ENCODE measurements around the gene ARHGEF28. TPM values are rescaled to one million over a fixed set of nuclear protein-coding genes. Genes with fewer than 3 reads are reported as not detected.

The ARHGEF28 gene
- total and polyA plus RNA-seq, 9 of the 15 experiments (the other 6 are each of a cell fraction or from before 2014, with no cell fraction given), result 0.27 TPM; not detected in 8

DNA sequence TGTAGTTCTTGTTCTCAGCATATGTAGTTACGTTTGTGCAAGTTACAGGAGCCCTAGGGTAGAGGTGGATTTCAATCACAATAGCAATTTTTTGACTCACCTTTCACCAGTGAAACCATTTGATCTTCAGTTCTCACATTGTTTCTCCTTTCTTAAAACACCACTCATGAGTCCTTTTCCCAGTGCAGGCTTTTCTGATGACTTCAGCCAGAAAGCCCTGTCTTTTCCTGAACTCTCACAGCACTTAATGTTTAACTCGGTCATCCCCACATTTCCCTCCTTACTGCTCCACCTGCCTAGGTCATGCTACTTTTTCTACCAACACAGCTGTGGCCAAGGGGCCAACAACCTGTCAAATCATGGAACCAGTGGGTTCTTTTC, 37.9 kb downstream of the ARHGEF28 start:
- WGBS (ENCODE audit: insufficient coverage, low coverage, missing lambda C conversion rate), result 0% methylated on average over 2 of the region's 2 CpGs
- CTCF ChIA-PET (ENCODE audit: low intra/inter-chr PET ratio), result no interaction called here
- POLR2A ChIA-PET, result no interaction called here
- Histone ChIP-seq H4K20me1 (replicated peaks; ENCODE audit: control insufficient read depth, insufficient read depth, low read length) (no peaks in the 10 kb centered on the region), H3K27ac (ENCODE audit: extremely low read depth, low read depth, low read length) (no peak overlapping the region), H3K79me2 (ENCODE audit: control insufficient read depth, insufficient read depth, low read length) (no peaks in the 10 kb centered on the region), H3K4me3 (no peak overlapping the region), H2AFZ (ENCODE audit: low read depth, low read length) (no peak overlapping the region), H3K36me3 (ENCODE audit: control insufficient read depth, insufficient read depth, low read length) (no peaks in the 10 kb centered on the region), H3K9me3 (replicated peaks; ENCODE audit: control insufficient read depth, insufficient read depth, low read depth, low read length) (no peaks in the 10 kb centered on the region), H3K9me1 (ENCODE audit: control insufficient read depth, insufficient read depth, low read length) (no peaks in the 10 kb centered on the region), H3K4me1 (replicated peaks in 1 of 2; ENCODE audit: control insufficient read depth in 2 of 2, insufficient read depth in 2 of 2, low read length in 2 of 2) (no peaks in the 10 kb centered on the region), H3K9ac (ENCODE audit: insufficient read depth in 1 of 2, low read depth in 2 of 2, low read length in 2 of 2) (no peak overlapping the region), H3K27me3 (ENCODE audit: control insufficient read depth in 2 of 2, insufficient read depth in 2 of 2, low read length in 2 of 2) (no peaks in the 10 kb centered on the region), H3K4me2 (ENCODE audit: insufficient read depth, low read length) (no peak overlapping the region)
- DNase-seq (ENCODE audit: extremely low read depth in 1 of 4, low spot score in 3 of 4) (no peak), FAIRE-seq (no peak), ATAC-seq (no peak)
- intact Hi-C loops (cut with micrococcal nuclease), result no loop called here
- in situ Hi-C loops (cut with MboI), result no loop called here
- no TSS peak for BruUV-seq (replicated peaks)
- no peak for TF ChIP-seq IRF2 (CRISPR knock-in tag; IDR thresholded peaks at IDR 0.05)
- no peak for TF ChIP-seq KAT8 (IDR thresholded peaks at IDR 0.05; ENCODE audit: low read depth)
- TF ChIP-seq, protein P1, sequence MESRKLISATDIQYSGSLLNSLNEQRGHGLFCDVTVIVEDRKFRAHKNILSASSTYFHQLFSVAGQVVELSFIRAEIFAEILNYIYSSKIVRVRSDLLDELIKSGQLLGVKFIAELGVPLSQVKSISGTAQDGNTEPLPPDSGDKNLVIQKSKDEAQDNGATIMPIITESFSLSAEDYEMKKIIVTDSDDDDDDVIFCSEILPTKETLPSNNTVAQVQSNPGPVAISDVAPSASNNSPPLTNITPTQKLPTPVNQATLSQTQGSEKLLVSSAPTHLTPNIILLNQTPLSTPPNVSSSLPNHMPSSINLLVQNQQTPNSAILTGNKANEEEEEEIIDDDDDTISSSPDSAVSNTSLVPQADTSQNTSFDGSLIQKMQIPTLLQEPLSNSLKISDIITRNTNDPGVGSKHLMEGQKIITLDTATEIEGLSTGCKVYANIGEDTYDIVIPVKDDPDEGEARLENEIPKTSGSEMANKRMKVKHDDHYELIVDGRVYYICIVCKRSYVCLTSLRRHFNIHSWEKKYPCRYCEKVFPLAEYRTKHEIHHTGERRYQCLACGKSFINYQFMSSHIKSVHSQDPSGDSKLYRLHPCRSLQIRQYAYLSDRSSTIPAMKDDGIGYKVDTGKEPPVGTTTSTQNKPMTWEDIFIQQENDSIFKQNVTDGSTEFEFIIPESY (CRISPR knock-in tag; IDR thresholded peaks at IDR 0.05), result no peak
- TF ChIP-seq MXD1 (CRISPR knock-in tag; IDR thresholded peaks at IDR 0.05; ENCODE audit: borderline replicate concordance, poor library complexity, severe bottlenecking), result no peak
- TF ChIP-seq SPI1 (IDR thresholded peaks at IDR 0.05; ENCODE audit: borderline replicate concordance, low read depth, low read length), result no peak
- TF ChIP-seq GABPB2 (CRISPR knock-in tag; conservative IDR thresholded peaks at IDR 0.05), result no peak
- no peak for TF ChIP-seq U2AF1 (optimal IDR thresholded peaks at IDR 0.05; ENCODE audit: low read depth, low read length)
- TF ChIP-seq, protein P2, sequence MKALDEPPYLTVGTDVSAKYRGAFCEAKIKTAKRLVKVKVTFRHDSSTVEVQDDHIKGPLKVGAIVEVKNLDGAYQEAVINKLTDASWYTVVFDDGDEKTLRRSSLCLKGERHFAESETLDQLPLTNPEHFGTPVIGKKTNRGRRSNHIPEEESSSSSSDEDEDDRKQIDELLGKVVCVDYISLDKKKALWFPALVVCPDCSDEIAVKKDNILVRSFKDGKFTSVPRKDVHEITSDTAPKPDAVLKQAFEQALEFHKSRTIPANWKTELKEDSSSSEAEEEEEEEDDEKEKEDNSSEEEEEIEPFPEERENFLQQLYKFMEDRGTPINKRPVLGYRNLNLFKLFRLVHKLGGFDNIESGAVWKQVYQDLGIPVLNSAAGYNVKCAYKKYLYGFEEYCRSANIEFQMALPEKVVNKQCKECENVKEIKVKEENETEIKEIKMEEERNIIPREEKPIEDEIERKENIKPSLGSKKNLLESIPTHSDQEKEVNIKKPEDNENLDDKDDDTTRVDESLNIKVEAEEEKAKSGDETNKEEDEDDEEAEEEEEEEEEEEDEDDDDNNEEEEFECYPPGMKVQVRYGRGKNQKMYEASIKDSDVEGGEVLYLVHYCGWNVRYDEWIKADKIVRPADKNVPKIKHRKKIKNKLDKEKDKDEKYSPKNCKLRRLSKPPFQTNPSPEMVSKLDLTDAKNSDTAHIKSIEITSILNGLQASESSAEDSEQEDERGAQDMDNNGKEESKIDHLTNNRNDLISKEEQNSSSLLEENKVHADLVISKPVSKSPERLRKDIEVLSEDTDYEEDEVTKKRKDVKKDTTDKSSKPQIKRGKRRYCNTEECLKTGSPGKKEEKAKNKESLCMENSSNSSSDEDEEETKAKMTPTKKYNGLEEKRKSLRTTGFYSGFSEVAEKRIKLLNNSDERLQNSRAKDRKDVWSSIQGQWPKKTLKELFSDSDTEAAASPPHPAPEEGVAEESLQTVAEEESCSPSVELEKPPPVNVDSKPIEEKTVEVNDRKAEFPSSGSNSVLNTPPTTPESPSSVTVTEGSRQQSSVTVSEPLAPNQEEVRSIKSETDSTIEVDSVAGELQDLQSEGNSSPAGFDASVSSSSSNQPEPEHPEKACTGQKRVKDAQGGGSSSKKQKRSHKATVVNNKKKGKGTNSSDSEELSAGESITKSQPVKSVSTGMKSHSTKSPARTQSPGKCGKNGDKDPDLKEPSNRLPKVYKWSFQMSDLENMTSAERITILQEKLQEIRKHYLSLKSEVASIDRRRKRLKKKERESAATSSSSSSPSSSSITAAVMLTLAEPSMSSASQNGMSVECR (CRISPR knock-in tag; IDR thresholded peaks at IDR 0.05), result no peak
- no peak for TF ChIP-seq KLF6 (CRISPR knock-in tag; IDR thresholded peaks at IDR 0.05; ENCODE audit: borderline replicate concordance)
- TF ChIP-seq SAP30 (IDR thresholded peaks at IDR 0.05; ENCODE audit: borderline replicate concordance, insufficient read depth, low read depth, low read length, poor library complexity, severe bottlenecking), result no peak
- TF ChIP-seq, protein P3, sequence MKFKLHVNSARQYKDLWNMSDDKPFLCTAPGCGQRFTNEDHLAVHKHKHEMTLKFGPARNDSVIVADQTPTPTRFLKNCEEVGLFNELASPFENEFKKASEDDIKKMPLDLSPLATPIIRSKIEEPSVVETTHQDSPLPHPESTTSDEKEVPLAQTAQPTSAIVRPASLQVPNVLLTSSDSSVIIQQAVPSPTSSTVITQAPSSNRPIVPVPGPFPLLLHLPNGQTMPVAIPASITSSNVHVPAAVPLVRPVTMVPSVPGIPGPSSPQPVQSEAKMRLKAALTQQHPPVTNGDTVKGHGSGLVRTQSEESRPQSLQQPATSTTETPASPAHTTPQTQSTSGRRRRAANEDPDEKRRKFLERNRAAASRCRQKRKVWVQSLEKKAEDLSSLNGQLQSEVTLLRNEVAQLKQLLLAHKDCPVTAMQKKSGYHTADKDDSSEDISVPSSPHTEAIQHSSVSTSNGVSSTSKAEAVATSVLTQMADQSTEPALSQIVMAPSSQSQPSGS (CRISPR knock-in tag; IDR thresholded peaks at IDR 0.05), result no peak
- TF ChIP-seq PHF8 (IDR thresholded peaks at IDR 0.05; ENCODE audit: borderline replicate concordance, low read length), result no peak
- TF ChIP-seq CHD1 (IDR thresholded peaks at IDR 0.05; ENCODE audit: low read length), result no peak
- no peak for TF ChIP-seq ZNF263 (CRISPR knock-in tag; IDR thresholded peaks at IDR 0.05; ENCODE audit: borderline replicate concordance)
